Breast epithelium (tissue), 4 donors: ENCODE measurements around the gene ZNF318. TPM values are rescaled to one million over a fixed set of nuclear protein-coding genes. Genes with fewer than 3 reads are reported as not detected.
A peak's percentile ranks its signal among the peaks of the same experiment; 100 is the strongest.

ENCODE experiments used
- DNase-seq, 2 donors: peaks; one replicate each; pipeline ENCODE4 v3.0.0-alpha.2; 2019; ENCODE audit warnings: low spot score in 2 of 2
- H3K27ac ChIP-seq, 2 donors: fragments of 200-600 bp; sonication (generic) in 1 of 2; one replicate each; pipeline ENCODE4 v1.5.1; 2016 to 2019; ENCODE audit warnings: mild to moderate bottlenecking in 1 of 2
- H3K27me3 ChIP-seq, 2 donors: fragments of 200-600 bp; sonication (generic) in 1 of 2; one replicate each; pipeline versions ENCODE4 v1.5.1 to v1.6.0; 2017 to 2019; ENCODE audit warnings: control low read depth in 1 of 2, mild to moderate bottlenecking in 1 of 2
- H3K36me3 ChIP-seq: fragments of 200-600 bp; one replicate; pipeline ENCODE4 v1.5.1; 2019
- H3K4me1 ChIP-seq, 2 donors: fragments of 200-600 bp; sonication (generic); one replicate each; pipeline ENCODE4 v1.5.1; 2016 to 2019; ENCODE audit warnings: control low read depth in 1 of 2
- H3K4me3 ChIP-seq, 3 donors: fragments of 200-600 bp; sonication (generic); 1 replicate in 2 of 3; 2 replicates in 1 of 3; pipeline ENCODE4 v1.5.1; 2016 to 2019; ENCODE audit warnings: mild to moderate bottlenecking in 3 of 3, moderate library complexity in 2 of 3
- H3K9me3 ChIP-seq, 2 donors: fragments of 200-600 bp; sonication (generic) in 1 of 2; one replicate each; pipeline ENCODE4 v1.5.1; 2016 to 2019; ENCODE audit warnings: control low read depth in 1 of 2
- POLR2A ChIP-seq: fragments of 450-650 bp; IDR thresholded peaks from one replicate; pipeline ENCODE4 v1.6.1; 2016; ENCODE audit warnings: antibody characterized with exemption, mild to moderate bottlenecking, moderate library complexity
- POLR2AphosphoS5 ChIP-seq, 3 donors: sonication (generic); formaldehyde crosslinking; IDR thresholded peaks; one replicate each; pipeline ENCODE4 v1.6.1; 2017; ENCODE audit warnings: antibody characterized with exemption in 3 of 3
- intact Hi-C: fragments of 100-400 bp; cut with DNase I; formaldehyde crosslinking; loops from one replicate; pipeline ENCODE4 v1.15.1; 2023; ENCODE audit warnings: low total_unique reads
- total RNA-seq, 3 donors: library from RNA; depleted of rRNA; stranded (reverse); fragments of >200 nt; gene quantifications; one replicate each; pipeline ENCODE4 v1.1.0, GENCODE V29; 2016
- TF ChIP-seq, protein P1 (sequence below), 3 donors: fragments of 450-650 bp; IDR thresholded peaks; one replicate each; pipeline ENCODE4 v1.5.1; 2016 to 2017; ENCODE audit warnings: antibody characterized with exemption in 3 of 3, mild to moderate bottlenecking in 3 of 3, moderate library complexity in 3 of 3

The ZNF318 gene
- total RNA-seq, 3 donors from 2014 or later = 15.4 to 19.5 (median 17.4) TPM

DNA sequence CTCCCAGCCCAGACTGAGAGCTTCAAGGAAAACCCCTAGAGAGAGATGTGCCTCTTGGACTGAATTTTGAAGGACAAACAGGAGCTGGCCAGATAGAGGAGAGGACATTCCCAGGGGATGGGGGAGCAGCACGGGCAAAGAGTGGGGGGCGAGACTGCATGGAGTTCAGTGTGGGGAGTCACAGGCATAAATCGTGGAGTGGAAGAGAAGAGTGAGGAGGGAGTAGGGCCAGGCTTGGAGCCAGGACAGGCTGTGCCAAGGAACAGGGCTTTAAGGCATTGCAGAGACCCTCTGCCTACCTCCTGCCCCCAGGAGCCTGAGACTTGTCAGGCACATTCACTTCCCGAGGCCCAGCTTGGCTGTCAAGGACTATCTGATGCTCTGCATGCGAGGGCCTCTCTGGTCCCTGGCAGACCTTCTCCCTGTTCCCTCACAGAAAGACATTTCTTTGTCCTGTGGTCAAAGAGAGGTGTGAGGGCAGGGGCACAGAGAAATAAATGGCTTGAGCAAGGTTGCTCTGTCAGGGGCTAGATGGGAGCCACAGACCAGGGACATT is 76.6 kb downstream of the ZNF318 start:
- intact Hi-C loops = no loop called here

DNA sequence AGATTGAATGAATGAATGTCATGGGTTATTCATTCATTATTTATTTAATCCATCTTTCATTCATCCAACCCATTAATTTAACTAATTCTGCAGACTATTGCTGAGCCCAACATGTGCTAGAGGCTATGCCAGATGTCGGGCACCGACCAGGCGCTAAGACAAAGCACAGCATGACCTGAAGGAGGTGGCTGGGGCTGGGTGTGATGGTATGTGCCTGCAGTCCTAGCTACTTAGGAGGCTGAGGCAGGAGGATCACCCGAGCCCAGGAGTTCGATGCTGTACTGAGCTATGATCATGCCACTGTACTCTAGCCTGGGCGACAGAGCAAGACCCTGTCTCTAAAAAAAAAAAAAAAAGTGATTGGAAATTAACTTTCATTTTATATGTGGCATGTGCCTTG is 77.1 kb downstream of the ZNF318 start:
- Histone ChIP-seq H3K27me3 (no peaks in the 10 kb centered on the region), H3K4me3 (no peak overlapping the region), H3K27ac (no peak overlapping the region), H3K4me1 (no peaks in the 10 kb centered on the region), H3K36me3 (no peaks in the 10 kb centered on the region), H3K9me3 (no peaks in the 10 kb centered on the region)
- DNase-seq = peak in 1 of 2 donors; percentile 39
- intact Hi-C loops = no loop called here
- no peak for TF ChIP-seq POLR2A
- no peak for TF ChIP-seq POLR2AphosphoS5 (IDR thresholded peaks at IDR 0.05)
- TF ChIP-seq, protein P1, sequence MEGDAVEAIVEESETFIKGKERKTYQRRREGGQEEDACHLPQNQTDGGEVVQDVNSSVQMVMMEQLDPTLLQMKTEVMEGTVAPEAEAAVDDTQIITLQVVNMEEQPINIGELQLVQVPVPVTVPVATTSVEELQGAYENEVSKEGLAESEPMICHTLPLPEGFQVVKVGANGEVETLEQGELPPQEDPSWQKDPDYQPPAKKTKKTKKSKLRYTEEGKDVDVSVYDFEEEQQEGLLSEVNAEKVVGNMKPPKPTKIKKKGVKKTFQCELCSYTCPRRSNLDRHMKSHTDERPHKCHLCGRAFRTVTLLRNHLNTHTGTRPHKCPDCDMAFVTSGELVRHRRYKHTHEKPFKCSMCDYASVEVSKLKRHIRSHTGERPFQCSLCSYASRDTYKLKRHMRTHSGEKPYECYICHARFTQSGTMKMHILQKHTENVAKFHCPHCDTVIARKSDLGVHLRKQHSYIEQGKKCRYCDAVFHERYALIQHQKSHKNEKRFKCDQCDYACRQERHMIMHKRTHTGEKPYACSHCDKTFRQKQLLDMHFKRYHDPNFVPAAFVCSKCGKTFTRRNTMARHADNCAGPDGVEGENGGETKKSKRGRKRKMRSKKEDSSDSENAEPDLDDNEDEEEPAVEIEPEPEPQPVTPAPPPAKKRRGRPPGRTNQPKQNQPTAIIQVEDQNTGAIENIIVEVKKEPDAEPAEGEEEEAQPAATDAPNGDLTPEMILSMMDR (IDR thresholded peaks at IDR 0.05) = no peak

More for the DNA sequence above, 76.6 kb downstream of the ZNF318 start:
- Histone ChIP-seq H3K4me1 (no peaks in the 10 kb centered on the region), H3K9me3 (no peaks in the 10 kb centered on the region), H3K27me3 (no peaks in the 10 kb centered on the region), H3K36me3 (no peaks in the 10 kb centered on the region), H3K4me3 (no peak overlapping the region), H3K27ac (no peak overlapping the region)
- DNase-seq = peak in 1 of 2 donors; percentile 15
- TF ChIP-seq POLR2AphosphoS5 (IDR thresholded peaks at IDR 0.05) = no peak
- no peak for TF ChIP-seq POLR2A
- TF ChIP-seq, protein P1 (IDR thresholded peaks at IDR 0.05) = no peak

DNA sequence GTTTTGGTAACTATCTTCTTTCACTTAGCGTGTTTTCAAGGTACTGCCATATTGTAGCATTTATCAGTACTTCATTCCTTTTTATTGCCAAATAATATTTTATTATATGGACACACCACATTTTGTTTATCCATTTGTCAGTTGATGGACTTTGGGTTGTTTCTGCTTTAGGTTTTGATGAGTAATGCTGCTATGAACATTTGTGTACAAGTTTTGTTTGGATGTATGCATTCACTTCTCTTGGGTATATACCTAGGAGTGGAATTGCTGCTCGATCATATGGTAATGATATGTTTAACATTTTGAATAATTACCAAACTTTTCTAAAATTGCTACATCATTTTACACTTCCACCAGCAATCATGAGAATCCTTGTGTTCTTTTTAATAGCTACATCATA is 77.7 kb downstream of the ZNF318 start:
- Histone ChIP-seq H3K4me3 (no peak overlapping the region), H3K27me3 (no peaks in the 10 kb centered on the region), H3K9me3 (no peaks in the 10 kb centered on the region), H3K4me1 (no peaks in the 10 kb centered on the region), H3K27ac (no peak overlapping the region), H3K36me3 (no peaks in the 10 kb centered on the region)
- intact Hi-C loops = no loop called here
- TF ChIP-seq POLR2A = no peak
- no peak for TF ChIP-seq POLR2AphosphoS5 (IDR thresholded peaks at IDR 0.05)
- TF ChIP-seq, protein P1 (IDR thresholded peaks at IDR 0.05) = no peak
- DNase-seq = no peak

DNA sequence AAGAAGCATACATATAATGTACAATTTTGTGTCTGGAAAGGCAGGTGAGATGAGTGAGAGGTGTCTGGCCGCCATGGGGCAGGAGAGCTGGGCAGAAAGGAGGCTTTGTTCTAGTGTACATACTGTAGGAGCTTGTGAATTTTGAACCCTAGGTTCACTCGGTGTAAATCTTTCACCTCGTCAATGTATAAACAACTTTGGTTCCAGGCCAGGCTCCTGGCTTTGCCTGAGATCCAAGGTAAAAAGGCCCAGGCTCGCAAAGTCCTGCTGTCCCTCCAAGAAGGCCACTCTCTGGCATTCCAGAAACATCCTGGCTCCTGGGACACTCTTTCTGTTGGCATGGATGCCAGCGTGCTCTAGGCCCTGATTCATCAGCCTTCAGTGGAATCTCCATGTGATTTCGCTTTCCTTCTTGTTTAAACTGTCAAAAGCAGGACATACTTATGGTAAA is 78.5 kb downstream of the ZNF318 start:
- DNase-seq = no peak
- intact Hi-C loops = no loop called here
- Histone ChIP-seq H3K4me3 (no peak overlapping the region), H3K9me3 (no peaks in the 10 kb centered on the region), H3K27ac (no peak overlapping the region), H3K36me3 (no peaks in the 10 kb centered on the region), H3K27me3 (peaks cover 0 to 2% of the 10 kb centered on the region in 2 donors), H3K4me1 (no peaks in the 10 kb centered on the region)
- TF ChIP-seq POLR2AphosphoS5 (IDR thresholded peaks at IDR 0.05) = no peak
- TF ChIP-seq POLR2A = no peak
- TF ChIP-seq, protein P1 (IDR thresholded peaks at IDR 0.05) = no peak

DNA sequence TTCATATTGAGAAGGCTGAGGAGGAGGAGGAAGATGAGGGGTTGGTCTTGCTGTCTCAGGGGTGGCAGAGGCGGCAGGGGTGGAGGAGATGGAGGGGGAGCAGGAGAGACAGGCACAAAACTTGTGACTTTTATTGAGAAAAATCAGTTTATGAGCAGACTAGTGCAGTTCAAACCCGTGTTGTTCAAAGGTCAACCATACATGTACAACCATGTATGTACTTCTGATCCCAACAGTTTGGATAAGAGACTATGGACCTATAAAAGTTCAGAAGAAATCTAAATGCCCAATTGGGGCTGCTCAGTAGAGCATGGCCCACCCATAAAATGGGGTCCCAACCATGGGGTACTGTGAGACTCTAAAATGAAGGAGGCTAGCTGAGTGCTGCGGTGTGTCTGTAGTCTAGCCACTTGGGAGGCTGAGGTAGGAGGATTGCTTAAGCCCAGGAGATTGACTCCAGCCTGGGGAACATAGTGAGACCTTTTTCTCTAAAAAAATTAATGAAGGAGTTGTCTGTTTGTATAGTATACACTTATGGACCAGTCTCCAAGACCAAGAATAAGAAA is 79.0 kb downstream of the ZNF318 start:
- Histone ChIP-seq H3K4me3 (no peak overlapping the region), H3K9me3 (no peaks in the 10 kb centered on the region), H3K4me1 (no peaks in the 10 kb centered on the region), H3K36me3 (no peaks in the 10 kb centered on the region), H3K27ac (no peak overlapping the region), H3K27me3 (peaks cover 0 to 7% of the 10 kb centered on the region in 2 donors)
- DNase-seq = no peak
- no peak for TF ChIP-seq POLR2AphosphoS5 (IDR thresholded peaks at IDR 0.05)
- TF ChIP-seq POLR2A = no peak
- TF ChIP-seq, protein P1 (IDR thresholded peaks at IDR 0.05) = no peak
- intact Hi-C loops = no loop called here
